Ramos (cell line): ENCODE data around the gene GNAQ.
"Not testable (repeated sequence)": the region's sequence is repeated elsewhere in the genome, so short reads cannot be mapped to it uniquely, and the experiment has no call there.

Experiments
- in situ Hi-C: fragments of 300-500 bp; cut with MboI; formaldehyde crosslinking; loops from one replicate; pipeline ENCODE4 v1.14.3; 2022; ENCODE audit warnings: low sequenced_read_pairs; ENCODE audit not compliant: unreplicated experiment

Gene GNAQ

GRCh38 chr9:77885104-77885672 lies 146.4 kb downstream of the GNAQ start:
- in situ Hi-C loops = no loop called here

GRCh38 chr9:77883846-77884771 lies 147.5 kb downstream of the GNAQ start:
- in situ Hi-C loops = no loop called here

- in situ Hi-C loops = no loop called here
Measured at GRCh38 chr9:77883133-77883532, 148.5 kb downstream of the GNAQ start.

- in situ Hi-C loops = no loop called here
Measured at GRCh38 chr9:77882294-77882693, 149.3 kb downstream of the GNAQ start.

GRCh38 chr9:77881634-77882033 lies 150.0 kb downstream of the GNAQ start:
- in situ Hi-C loops = not testable (repeated sequence)

- in situ Hi-C loops = no loop called here
Measured at GRCh38 chr9:77881111-77881510, 150.5 kb downstream of the GNAQ start.

GRCh38 chr9:77879437-77879943 lies 152.1 kb downstream of the GNAQ start:
- in situ Hi-C loops = no loop called here

- in situ Hi-C loops = not testable (repeated sequence)
Measured at GRCh38 chr9:77878793-77879192, 152.8 kb downstream of the GNAQ start.

GRCh38 chr9:77877976-77878375 lies 153.6 kb downstream of the GNAQ start:
- in situ Hi-C loops = no loop called here

- in situ Hi-C loops = no loop called here
Measured at GRCh38 chr9:77876590-77876989, 155.0 kb downstream of the GNAQ start.

- in situ Hi-C loops = no loop called here
Measured at GRCh38 chr9:77876091-77876490, 155.5 kb downstream of the GNAQ start.

- in situ Hi-C loops = no loop called here
Measured at GRCh38 chr9:77872863-77873262, 158.7 kb downstream of the GNAQ start.

- in situ Hi-C loops = no loop called here
Measured at GRCh38 chr9:77872177-77872576, 159.4 kb downstream of the GNAQ start.

GRCh38 chr9:77871483-77871882 lies 160.1 kb downstream of the GNAQ start:
- in situ Hi-C loops = no loop called here

- in situ Hi-C loops = no loop called here
Measured at GRCh38 chr9:77866878-77867277, 164.7 kb downstream of the GNAQ start.

GRCh38 chr9:77865385-77866047 lies 166.1 kb downstream of the GNAQ start:
- in situ Hi-C loops = no loop called here

- in situ Hi-C loops = no loop called here
Measured at GRCh38 chr9:77864211-77864889, 167.3 kb downstream of the GNAQ start.

- in situ Hi-C loops = not testable (repeated sequence)
Measured at GRCh38 chr9:77863638-77864037, 168.0 kb downstream of the GNAQ start.

- in situ Hi-C loops = not testable (repeated sequence)
Measured at GRCh38 chr9:77860953-77861352, 170.7 kb downstream of the GNAQ start.

- in situ Hi-C loops = no loop called here
Measured at GRCh38 chr9:77857513-77858259, 173.9 kb downstream of the GNAQ start.
